Esophagus (tissue), 2 donors: Measurements from ENCODE around the gene PHOSPHO1. TPM values are rescaled to one million over a fixed set of nuclear protein-coding genes. Genes with fewer than 3 reads are reported as not detected.

ENCODE experiments used
- H3K27ac ChIP-seq, 2 donors: one replicate each; pipeline ENCODE4 v1.5.1; 2013; ENCODE audit warnings: low read depth in 2 of 2, mild to moderate bottlenecking in 2 of 2, inconsistent platforms in 1 of 2, low read length in 1 of 2, moderate library complexity in 1 of 2
- H3K27me3 ChIP-seq, 2 donors: one replicate each; pipeline ENCODE4 v1.6.1; 2013; ENCODE audit warnings: low read length in 2 of 2, control low read depth in 1 of 2, mild to moderate bottlenecking in 1 of 2; ENCODE audit not compliant: insufficient read depth in 2 of 2, control insufficient read depth in 1 of 2
- H3K36me3 ChIP-seq, 2 donors: one replicate each; pipeline ENCODE4 v1.6.1; 2013; ENCODE audit warnings: low read length in 1 of 2; ENCODE audit not compliant: control insufficient read depth in 2 of 2, insufficient read depth in 2 of 2
- H3K4me1 ChIP-seq, 2 donors: one replicate each; pipeline ENCODE4 v1.6.1; 2013; ENCODE audit warnings: low read length in 1 of 2; ENCODE audit not compliant: control insufficient read depth in 2 of 2, insufficient read depth in 2 of 2
- H3K4me3 ChIP-seq, 2 donors: one replicate each; pipeline ENCODE4 v1.5.1; 2013; ENCODE audit warnings: low read length in 2 of 2, mild to moderate bottlenecking in 2 of 2, low read depth in 1 of 2, moderate library complexity in 1 of 2
- H3K9me3 ChIP-seq, 2 donors: one replicate each; pipeline ENCODE4 v1.6.1; 2013; ENCODE audit warnings: mild to moderate bottlenecking in 2 of 2, low read depth in 1 of 2, low read length in 1 of 2, moderate library complexity in 1 of 2; ENCODE audit not compliant: control insufficient read depth in 2 of 2, insufficient read depth in 1 of 2
- WGBS, 2 donors: extraction: QIAGEN DNeasy Blood & Tissue Kit; methylation state at CpG; one replicate each; pipeline ENCODE4 v1.1.7; 2013; 5-methylcytosine and 5-hydroxymethylcytosine counted together
- polyA plus RNA-seq, 2 donors: library from polyadenylated mRNA; stranded (reverse); fragments of 200-250 nt; gene quantifications; one replicate each; pipeline ENCODE4 v1.2.3, GENCODE V29; 2013
- donor health status: healthy with polysubstance abuse.
- donor health status: Bipolar disorder and iron deficiency.

The PHOSPHO1 gene
- polyA plus RNA-seq, 2 donors: 0.05 to 0.06 TPM

DNA sequence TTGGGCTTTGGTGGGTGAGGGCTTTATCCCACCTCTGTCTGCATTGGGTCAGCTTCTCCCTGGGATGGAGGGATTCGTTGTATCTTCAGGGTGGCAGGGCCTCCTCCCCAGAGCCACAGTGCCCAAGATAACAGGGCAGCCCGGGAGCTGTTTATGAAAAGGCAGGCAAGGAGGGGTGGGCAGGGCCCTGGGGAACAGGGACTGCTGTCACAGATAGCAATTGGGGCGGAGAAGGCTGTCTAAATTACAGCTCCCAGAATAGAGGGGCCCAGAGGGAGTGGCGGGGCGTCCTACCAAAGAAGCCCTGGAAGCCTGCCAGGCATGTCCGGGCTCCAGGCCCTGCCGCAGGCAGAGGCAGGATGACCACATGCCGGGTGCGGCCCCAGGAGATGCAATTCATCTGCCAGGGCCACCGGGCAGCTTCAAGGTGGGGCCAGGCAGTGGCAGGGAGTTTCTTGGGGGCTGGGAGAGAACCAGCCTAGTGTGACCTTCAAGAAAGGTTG is 18.8 kb upstream of the PHOSPHO1 start:
- no peaks in the 10 kb centered on the region for H3K36me3 ChIP-seq
- H3K27ac ChIP-seq: no peak overlapping the region
- no peak overlapping the region for H3K4me3 ChIP-seq
- H3K9me3 ChIP-seq: no peaks in the 10 kb centered on the region
- no peaks in the 10 kb centered on the region for H3K4me1 ChIP-seq
- 25 to 26% methylated on average over 10 of the region's 10 CpGs for WGBS, 2 donors
- H3K27me3 ChIP-seq: no peaks in the 10 kb centered on the region

DNA sequence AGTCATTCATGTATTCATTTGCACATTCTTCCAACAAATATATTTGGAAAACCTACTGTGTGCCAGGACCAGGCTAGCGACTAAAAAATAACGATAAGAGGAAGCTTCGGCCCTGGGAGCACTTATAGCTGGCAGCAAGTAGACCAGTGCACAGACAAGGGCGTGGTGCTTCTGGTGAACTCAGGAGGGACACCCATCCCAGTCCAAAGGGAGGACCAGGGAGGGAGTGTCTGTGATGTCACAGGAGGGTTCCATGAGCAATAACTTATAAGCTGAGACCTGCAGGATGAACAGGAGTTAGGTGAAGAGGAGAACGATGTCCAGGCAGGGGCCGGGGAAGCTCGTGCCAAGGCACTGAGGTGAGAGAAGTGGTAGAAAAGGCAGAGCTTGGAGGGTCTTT is 17.4 kb upstream of the PHOSPHO1 start:
- no peaks in the 10 kb centered on the region for H3K9me3 ChIP-seq
- no peak overlapping the region for H3K27ac ChIP-seq
- H3K27me3 ChIP-seq: no peaks in the 10 kb centered on the region
- no peak overlapping the region for H3K4me3 ChIP-seq
- H3K4me1 ChIP-seq: no peaks in the 10 kb centered on the region
- WGBS, 2 donors: 90 to 92% methylated on average over 7 of the region's 7 CpGs
- no peaks in the 10 kb centered on the region for H3K36me3 ChIP-seq

DNA sequence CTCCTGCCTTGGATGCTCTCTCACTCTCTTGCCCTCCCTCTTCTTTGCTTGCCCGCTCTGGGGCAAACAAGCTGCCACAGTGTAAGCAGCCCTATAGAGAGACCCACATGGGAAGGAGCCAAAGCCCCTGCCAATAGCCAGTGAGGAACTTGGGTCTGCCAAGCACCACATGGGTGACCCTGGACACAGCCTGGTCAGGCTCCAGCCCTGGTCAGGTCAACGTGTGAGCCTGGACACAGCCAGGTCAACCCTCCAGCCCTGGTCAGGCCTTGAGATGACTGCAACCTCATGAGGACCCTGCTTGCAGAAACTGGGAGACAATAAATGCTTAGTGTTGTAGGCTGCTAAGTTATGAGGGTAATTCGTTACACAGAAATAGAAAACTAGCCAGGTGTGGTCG is 14.3 kb upstream of the PHOSPHO1 start:
- Histone ChIP-seq H3K27me3 (no peaks in the 10 kb centered on the region), H3K4me3 (no peak overlapping the region), H3K27ac (no peak overlapping the region), H3K4me1 (no peaks in the 10 kb centered on the region), H3K36me3 (no peaks in the 10 kb centered on the region), H3K9me3 (no peaks in the 10 kb centered on the region)
- 93 to 94% methylated on average over 4 of the region's 4 CpGs for WGBS, 2 donors

DNA sequence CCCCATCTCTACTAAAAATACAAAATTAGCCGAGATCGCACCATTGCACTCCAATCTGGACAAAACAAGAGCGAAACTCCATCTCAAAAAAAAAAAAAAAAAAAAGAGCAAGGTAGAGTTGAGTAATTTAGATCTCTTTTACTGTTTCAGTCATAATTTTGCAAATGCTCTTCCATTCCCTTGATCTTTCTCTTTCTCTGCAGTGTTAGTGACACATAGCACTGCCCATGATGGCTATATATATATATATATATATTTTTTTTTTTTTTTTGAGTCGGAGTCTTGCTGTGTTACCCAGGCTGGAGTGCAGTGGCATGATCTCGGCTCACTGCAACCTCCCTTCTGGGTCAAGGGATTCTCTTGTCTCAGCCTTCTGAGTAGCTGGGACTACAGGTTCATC is 12.2 kb upstream of the PHOSPHO1 start:
- H3K4me1 ChIP-seq: no peaks in the 10 kb centered on the region
- no peaks in the 10 kb centered on the region for H3K27me3 ChIP-seq
- no peaks in the 10 kb centered on the region for H3K9me3 ChIP-seq
- no peak overlapping the region for H3K4me3 ChIP-seq
- H3K36me3 ChIP-seq: no peaks in the 10 kb centered on the region
- 90 to 95% methylated on average over 5 of the region's 5 CpGs for WGBS, 2 donors
- no peak overlapping the region for H3K27ac ChIP-seq

DNA sequence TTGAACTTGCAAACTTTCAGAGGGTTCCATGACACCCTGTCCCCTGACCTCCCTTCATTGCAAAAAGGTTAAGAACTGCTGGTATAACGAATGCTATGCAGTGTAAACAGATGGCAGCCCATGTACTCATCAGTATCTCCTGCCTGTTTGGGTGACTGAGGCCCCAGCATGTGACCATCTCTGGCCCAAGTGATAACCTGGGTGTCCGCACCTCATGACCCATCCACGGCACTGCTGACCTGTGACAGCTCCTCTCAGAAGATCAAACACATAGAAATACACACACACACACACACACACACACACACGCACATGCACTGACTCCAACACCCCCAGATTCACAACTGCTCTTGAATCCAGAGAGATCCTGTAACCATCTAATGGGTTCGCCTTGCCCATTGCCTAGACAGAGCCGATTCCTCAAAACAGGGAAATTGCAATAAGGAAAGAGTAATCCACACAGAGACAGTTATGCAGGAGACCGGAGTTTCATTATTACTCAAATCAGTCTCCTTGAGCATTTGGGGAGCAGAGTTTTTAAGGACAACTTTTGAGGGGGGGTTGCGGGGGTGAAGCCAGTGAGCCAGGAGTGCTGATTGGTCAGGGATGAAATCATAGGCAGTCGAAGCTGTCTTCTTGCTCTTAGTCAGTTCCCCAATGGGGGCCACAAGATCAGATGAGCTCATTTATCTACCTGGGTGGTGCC is 11.3 kb upstream of the PHOSPHO1 start:
- H3K4me3 ChIP-seq: no peak overlapping the region
- H3K27me3 ChIP-seq: no peaks in the 10 kb centered on the region
- WGBS, 2 donors: 80 to 84% methylated on average over 9 of the region's 9 CpGs
- H3K4me1 ChIP-seq: no peaks in the 10 kb centered on the region
- no peaks in the 10 kb centered on the region for H3K36me3 ChIP-seq
- peaks cover 0 to 3% of the 10 kb centered on the region in 2 donors for H3K9me3 ChIP-seq
- H3K27ac ChIP-seq: no peak overlapping the region

DNA sequence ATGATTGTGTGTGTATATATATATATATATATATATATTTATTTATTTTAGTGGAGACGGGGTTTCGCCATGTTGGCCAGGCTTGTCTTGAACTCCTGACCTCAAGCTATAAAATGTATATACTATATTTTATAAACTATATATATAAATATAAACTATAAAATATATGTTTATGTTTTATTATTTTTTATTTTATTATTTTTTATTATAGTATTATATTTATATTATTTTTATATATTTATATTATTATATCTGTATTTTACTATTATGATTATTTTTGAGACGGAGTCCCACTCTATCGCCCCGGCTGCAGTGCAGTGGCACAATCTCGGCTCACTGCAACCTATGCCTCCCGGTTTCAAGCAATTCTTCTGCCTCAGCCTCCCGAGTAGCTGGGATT is 10.5 kb upstream of the PHOSPHO1 start:
- H3K36me3 ChIP-seq: no peaks in the 10 kb centered on the region
- no peaks in the 10 kb centered on the region for H3K4me1 ChIP-seq
- H3K9me3 ChIP-seq: peaks cover 0 to 3% of the 10 kb centered on the region in 2 donors
- 83 to 87% methylated on average over 8 of the region's 8 CpGs for WGBS, 2 donors
- no peak overlapping the region for H3K27ac ChIP-seq
- H3K4me3 ChIP-seq: no peak overlapping the region
- no peaks in the 10 kb centered on the region for H3K27me3 ChIP-seq

DNA sequence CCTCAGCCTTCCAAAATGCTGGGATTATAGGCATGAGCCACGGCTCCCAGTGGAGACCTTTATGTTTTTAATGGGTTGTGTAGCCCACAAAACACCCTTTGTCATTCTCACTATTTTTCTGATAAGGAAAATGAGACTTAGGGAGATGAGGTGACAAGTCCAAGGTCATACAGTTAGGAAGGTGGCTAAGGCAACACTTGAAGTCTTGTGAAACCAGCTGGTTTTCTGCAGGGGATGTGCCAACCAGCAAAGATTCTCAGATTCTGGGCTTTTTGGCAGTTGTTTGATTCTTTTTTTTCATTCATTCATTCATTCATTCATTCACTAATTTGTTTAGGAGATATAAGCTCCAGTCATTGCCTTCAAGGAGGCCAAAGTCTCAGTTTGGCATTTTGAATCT is 10.0 kb upstream of the PHOSPHO1 start:
- 47 to 69% methylated on average over 1 of the region's 1 CpG for WGBS, 2 donors
- no peak overlapping the region for H3K27ac ChIP-seq
- no peaks in the 10 kb centered on the region for H3K27me3 ChIP-seq
- no peak overlapping the region for H3K4me3 ChIP-seq
- no peaks in the 10 kb centered on the region for H3K4me1 ChIP-seq
- no peaks in the 10 kb centered on the region for H3K36me3 ChIP-seq
- H3K9me3 ChIP-seq: peaks cover 0 to 3% of the 10 kb centered on the region in 2 donors

DNA sequence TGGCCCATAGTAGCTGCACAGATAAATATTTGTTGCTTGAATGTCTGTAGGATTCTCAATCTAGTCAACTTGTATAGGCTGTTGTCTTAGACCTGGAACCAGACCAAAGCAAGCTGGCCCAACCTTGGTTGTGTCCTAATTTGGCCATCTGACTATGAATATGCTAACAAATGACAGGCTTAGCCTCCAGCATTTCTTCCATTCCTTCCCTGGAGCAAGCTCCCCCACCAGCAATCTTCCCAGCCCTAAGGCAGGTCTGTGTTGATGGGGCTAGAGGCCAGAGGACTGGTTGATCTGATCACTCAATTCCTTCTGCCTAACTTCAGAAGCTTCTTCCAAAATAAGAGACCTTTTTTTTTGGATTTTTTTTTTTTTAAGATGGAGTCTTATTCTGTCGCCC is 9.4 kb upstream of the PHOSPHO1 start:
- Histone ChIP-seq H3K4me3 (no peak overlapping the region), H3K27ac (no peak overlapping the region), H3K27me3 (no peaks in the 10 kb centered on the region), H3K4me1 (no peaks in the 10 kb centered on the region), H3K36me3 (no peaks in the 10 kb centered on the region), H3K9me3 (peaks cover 0 to 3% of the 10 kb centered on the region in 2 donors)
- WGBS, 2 donors: 91 to 100% methylated on average over 1 of the region's 1 CpG

DNA sequence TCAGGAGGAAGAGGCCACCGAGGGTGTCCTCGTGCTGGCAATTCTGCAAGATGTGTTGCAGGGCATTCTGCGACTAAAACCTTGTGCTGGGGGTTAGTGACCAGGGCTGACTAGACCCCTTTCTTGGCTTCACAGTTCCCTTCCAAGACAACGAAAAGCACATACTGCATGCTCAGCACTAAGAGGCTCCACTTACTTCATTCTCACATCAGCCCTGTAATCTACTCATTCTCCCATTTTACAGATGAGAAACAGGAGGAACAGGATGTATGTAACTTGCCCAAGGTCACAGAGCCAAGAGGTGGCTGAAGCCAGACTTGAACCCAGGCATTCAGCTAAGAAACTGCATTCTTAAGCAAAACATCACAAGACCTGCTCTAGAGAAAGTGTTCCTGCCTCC is 5.3 kb upstream of the PHOSPHO1 start:
- WGBS, 2 donors: 80% methylated on average over 4 of the region's 4 CpGs
- H3K36me3 ChIP-seq: no peaks in the 10 kb centered on the region
- H3K27ac ChIP-seq: no peak overlapping the region
- no peaks in the 10 kb centered on the region for H3K27me3 ChIP-seq
- peaks cover 0 to 3% of the 10 kb centered on the region in 2 donors for H3K9me3 ChIP-seq
- no peak overlapping the region for H3K4me3 ChIP-seq
- H3K4me1 ChIP-seq: no peaks in the 10 kb centered on the region

DNA sequence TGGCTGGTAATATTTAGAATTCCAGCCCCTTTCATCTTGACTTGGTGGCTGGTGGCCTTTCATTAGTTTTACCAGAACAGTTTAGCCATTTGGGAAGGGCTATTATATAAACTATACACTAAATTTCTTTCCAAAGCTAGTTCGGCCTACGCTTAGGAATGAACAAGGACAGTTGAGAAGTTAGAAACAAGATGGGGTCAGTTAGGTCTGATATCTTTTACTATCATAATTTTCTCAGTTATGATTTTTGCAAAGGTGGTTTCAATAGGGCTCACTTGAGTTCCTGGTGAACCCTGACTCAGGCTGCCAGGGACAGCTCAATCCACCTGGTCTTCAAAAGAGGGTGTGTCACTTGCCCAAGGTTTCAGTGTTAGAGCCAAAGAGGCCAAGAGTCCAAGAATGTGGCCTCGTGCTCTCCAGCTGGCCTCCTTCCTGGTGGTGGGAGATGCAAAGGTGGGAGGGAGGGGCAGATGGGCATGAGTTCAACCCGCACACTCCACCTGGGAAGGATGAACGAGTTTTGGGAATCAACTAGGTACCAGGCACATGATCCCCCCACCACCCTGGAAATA is 4.0 kb upstream of the PHOSPHO1 start:
- Histone ChIP-seq H3K27me3 (peaks cover 0 to 4% of the 10 kb centered on the region in 2 donors), H3K27ac (no peak overlapping the region), H3K4me3 (no peak overlapping the region), H3K4me1 (peaks cover 0 to 3% of the 10 kb centered on the region in 2 donors), H3K9me3 (peaks cover 0 to 3% of the 10 kb centered on the region in 2 donors), H3K36me3 (no peaks in the 10 kb centered on the region)
- 73 to 83% methylated on average over 5 of the region's 5 CpGs for WGBS, 2 donors
